ENCODE data around the gene POLRMT. TPM values are rescaled to one million over a fixed set of nuclear protein-coding genes. Genes with fewer than 3 reads are reported as not detected.
"Not testable (repeated sequence)": the region's sequence is repeated elsewhere in the genome, so short reads cannot be mapped to it uniquely, and the experiment has no call there.

POLRMT gene
- total RNA-seq, 1 donor from 2014 or later, result 37.9 TPM

GRCh38 chr19:607301-608154, 25.8 kb downstream of the POLRMT start:
- no peak for DNase-seq (ENCODE audit: low read depth)
- H3K4me3 ChIP-seq (ENCODE audit: low read depth, low read length), result no peak overlapping the region
- TF ChIP-seq CTCF (conservative IDR thresholded peaks at IDR 0.05; ENCODE audit: low read depth, low read length), result no peak

DNA sequence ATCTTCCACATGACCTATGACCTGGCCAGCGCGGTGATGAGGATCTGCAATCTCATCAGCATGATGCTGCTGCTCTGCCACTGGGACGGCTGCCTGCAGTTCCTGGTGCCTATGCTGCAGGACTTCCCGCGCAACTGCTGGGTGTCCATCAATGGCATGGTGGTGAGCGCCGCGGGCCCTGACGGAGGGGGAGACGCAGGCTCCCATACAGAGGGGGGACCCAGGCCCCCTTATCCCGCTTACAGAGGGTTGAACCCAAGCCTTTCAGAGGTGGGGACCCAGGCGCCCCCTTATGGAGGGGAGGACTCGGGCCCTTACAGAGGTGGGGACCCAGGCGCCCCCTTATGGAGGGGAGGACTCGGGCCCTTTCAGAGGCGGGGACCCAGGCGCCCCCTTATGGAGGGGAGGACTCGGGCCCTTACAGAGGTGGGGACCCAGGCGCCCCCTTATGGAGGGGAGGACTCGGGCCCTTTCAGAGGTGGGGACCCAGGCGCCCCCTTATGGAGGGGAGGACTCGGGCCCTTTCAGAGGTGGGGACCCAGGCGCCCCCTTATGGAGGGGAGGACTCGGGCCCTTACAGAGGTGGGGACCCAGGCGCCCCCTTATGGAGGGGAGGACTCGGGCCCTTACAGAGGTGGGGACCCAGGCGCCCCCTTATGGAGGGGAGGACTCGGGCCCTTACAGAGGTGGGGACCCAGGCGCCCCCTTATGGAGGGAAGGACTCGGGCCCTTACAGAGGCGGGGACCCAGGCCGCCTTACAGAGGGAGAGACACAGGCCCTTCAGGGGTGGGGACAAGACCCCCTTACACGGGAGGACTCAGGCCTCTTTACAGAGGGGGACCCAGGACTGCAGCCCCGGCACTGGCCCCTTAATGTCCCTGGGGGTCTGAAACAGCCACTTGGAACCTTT, 28.0 kb downstream of the POLRMT start:
- H3K4me3 ChIP-seq (ENCODE audit: low read depth, low read length); DNase-seq (ENCODE audit: low read depth): not testable (repeated sequence)

- DNase-seq (ENCODE audit: low read depth), result no peak
- TF ChIP-seq CTCF (conservative IDR thresholded peaks at IDR 0.05; ENCODE audit: low read depth, low read length), result no peak
- H3K4me3 ChIP-seq (ENCODE audit: low read depth, low read length), result no peak overlapping the region
Measured at GRCh38 chr19:604355-604754, 29.0 kb downstream of the POLRMT start.

DNA sequence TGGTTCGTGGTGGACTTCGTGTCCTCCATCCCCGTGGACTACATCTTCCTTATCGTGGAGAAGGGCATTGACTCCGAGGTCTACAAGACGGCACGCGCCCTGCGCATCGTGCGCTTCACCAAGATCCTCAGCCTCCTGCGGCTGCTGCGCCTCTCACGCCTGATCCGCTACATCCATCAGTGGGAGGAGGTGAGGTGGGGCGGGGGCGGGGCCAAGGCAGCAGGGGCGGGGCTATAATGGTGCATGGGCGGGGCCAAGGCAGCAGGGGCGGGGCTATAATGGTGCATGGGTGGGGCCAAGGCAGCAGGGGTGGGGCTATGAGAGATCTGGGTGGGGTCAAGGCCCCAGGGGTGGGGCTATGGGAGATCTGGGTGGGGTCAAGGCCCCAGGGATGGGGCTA, 29.6 kb downstream of the POLRMT start:
- not testable (repeated sequence) for H3K4me3 ChIP-seq (ENCODE audit: low read depth, low read length); DNase-seq (ENCODE audit: low read depth)

DNA sequence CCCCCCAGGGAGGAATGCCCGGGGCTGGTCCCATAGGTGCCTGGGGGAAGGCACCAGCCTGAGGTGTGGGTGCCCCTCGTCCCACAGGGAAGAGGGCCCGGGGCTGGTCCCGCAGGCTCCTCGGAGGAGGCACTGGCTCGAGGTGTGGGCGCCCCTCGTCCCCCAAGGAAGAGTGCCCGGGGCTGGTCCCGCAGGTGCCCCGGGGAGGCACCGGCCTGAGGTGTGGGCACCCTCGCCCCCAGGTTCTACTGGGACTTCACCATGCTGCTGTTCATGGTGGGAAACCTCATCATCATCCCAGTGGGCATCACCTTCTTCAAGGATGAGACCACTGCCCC, 30.1 kb downstream of the POLRMT start:
- not testable (repeated sequence) for DNase-seq (ENCODE audit: low read depth); H3K4me3 ChIP-seq (ENCODE audit: low read depth, low read length)

GRCh38 chr19:602391-603301, 30.7 kb downstream of the POLRMT start:
- TF ChIP-seq CTCF (conservative IDR thresholded peaks at IDR 0.05; ENCODE audit: low read depth, low read length), result no peak

GRCh38 chr19:601790-602189, 31.5 kb downstream of the POLRMT start:
- DNase-seq (ENCODE audit: low read depth), result no peak
- H3K4me3 ChIP-seq (ENCODE audit: low read depth, low read length), result no peak overlapping the region
- TF ChIP-seq CTCF (conservative IDR thresholded peaks at IDR 0.05; ENCODE audit: low read depth, low read length), result no peak

More at GRCh38 chr19:602391-603301, 30.7 kb downstream of the POLRMT start:
- H3K4me3 ChIP-seq (ENCODE audit: low read depth, low read length), result no peak overlapping the region
- no peak for DNase-seq (ENCODE audit: low read depth)

DNA sequence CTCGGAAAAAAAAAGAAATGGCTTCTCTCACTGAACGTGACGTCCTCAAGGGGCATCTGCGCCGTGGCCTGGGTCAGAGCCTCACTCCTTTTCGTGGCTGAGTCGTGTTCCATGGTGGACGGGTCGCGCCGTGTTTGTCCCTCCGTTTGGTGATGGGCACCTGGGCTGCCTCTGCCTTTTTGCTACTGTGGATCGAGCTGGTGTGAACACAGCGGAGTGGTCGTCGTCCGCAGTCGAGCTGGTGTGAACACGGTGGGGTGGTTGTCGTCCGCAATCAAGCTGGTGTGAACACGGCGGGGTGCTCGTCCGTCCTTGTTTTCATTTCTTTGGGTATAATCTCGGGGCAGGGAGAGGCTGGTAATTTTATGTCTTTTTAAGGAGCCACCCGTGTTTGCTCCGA, 32.0 kb downstream of the POLRMT start:
- no peak for DNase-seq (ENCODE audit: low read depth)
- TF ChIP-seq CTCF (conservative IDR thresholded peaks at IDR 0.05; ENCODE audit: low read depth, low read length), result no peak
- no peak overlapping the region for H3K4me3 ChIP-seq (ENCODE audit: low read depth, low read length)
